ENCODE results near the gene SMAD4.

Gene SMAD4

DNA sequence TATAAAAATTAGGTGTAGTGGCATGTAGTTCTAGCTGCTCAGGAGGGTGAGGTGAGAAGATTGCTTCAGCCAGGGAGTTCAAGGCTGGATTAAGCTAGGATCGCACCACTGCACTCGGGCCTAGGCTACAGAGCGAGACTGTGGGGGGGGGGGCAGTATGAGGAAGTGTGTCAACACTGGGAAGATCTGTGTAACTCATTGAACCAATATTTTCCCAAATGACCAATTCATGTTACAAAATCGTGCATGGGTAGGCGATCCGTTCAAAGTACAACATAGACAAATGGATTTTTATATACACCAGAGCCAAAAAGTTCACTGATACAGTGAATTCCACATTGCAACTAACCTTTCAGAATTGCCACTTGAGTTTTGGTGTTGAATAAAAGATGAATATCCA is 8.1 kb downstream of the SMAD4 start:
- no peak for DNase-seq
- Histone ChIP-seq H3K4me2 (ENCODE audit: low read length) (no peak overlapping the region), H3K36me3 (ENCODE audit: control insufficient read depth, insufficient read depth, low read length) (no peaks in the 10 kb centered on the region), H3K4ac (ENCODE audit: low read depth, low read length) (no peak overlapping the region), H3K79me1 (ENCODE audit: low read length) (peaks cover 12% of the 10 kb centered on the region), H3K4me3 (ENCODE audit: low read length) (no peak overlapping the region), H2BK5ac (ENCODE audit: low read length) (no peak overlapping the region), H3K9ac (ENCODE audit: low read length) (no peak overlapping the region), H2AK5ac (ENCODE audit: low read length) (no peak overlapping the region), H3K56ac (ENCODE audit: low read length) (no peak overlapping the region), H4K5ac (ENCODE audit: low read length) (no peak overlapping the region), H3K4me1 (ENCODE audit: control insufficient read depth, low read depth, low read length) (no peaks in the 10 kb centered on the region), H4K8ac (ENCODE audit: low read depth, low read length) (no peak overlapping the region), H3K27ac (ENCODE audit: low read depth, low read length) (no peak overlapping the region), H2BK120ac (ENCODE audit: low read depth, low read length) (no peak overlapping the region), H3K79me2 (ENCODE audit: control insufficient read depth, insufficient read depth, low read length) (peaks cover 81% of the 10 kb centered on the region), H3K18ac (ENCODE audit: low read length) (no peak overlapping the region), H3K27me3 (ENCODE audit: insufficient read depth, low read length, poor library complexity) (no peaks in the 10 kb centered on the region), H2BK15ac (replicated peaks; ENCODE audit: low read depth) (no peak overlapping the region), H3K23ac (ENCODE audit: low read length) (no peak overlapping the region)
- WGBS (ENCODE audit: extremely low coverage, insufficient coverage, low lambda C conversion rate), result no CpG with 5 or more reads among the region's 6 CpGs

DNA sequence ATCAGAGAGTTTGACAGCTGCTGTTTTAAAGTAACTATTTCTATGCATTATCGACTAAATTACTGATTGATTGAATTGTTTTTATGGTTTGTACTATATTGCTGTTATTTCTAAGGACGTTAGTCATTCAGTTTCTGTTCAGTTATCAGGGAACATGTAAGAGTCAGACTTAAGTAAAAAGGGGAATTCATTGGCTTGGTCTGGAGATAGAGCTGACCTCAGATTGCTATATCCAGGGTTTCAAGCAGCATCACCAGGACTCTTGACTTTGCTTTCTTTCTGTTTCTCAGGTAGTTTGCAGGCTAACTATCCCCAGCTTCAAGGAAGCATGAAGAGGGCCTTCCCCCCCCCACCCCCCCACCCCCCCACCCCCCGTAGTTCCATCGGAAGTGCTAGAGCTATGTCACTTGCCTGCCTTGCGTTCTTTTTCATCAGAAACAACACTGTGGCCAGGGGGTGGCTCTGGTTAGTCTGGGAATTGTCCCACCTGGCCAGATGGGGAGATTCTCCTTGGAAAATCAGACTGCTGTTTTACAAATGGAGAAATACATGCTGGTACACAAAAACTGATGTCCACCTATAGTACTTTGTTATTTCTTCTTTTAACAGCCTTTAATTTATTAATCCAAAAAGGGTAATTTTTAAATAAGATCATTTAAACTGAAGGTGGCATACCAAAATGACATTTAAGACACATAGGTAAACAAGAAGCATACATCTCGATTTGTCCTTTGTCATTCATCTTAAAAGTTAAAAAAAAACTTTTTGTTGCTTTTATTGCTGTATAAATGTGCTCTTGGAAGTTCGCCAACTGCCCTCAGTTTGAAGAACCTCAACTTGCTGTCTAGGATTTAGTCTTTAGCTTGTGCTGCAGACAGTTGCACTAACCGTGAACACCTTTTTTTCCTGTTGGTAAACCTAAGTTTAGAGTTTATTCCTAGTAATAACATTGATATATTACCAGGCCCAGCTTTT is 9.4 kb downstream of the SMAD4 start:
- no peak overlapping the region for H2BK15ac ChIP-seq (replicated peaks; ENCODE audit: low read depth)
- H3K9ac ChIP-seq (ENCODE audit: low read length), result no peak overlapping the region
- H2BK120ac ChIP-seq (ENCODE audit: low read depth, low read length), result no peak overlapping the region
- peaks cover 12% of the 10 kb centered on the region for H3K79me1 ChIP-seq (ENCODE audit: low read length)
- no peak overlapping the region for H3K18ac ChIP-seq (ENCODE audit: low read length)
- H3K4me1 ChIP-seq (ENCODE audit: control insufficient read depth, low read depth, low read length), result no peaks in the 10 kb centered on the region
- H4K5ac ChIP-seq (ENCODE audit: low read length), result no peak overlapping the region
- H4K8ac ChIP-seq (ENCODE audit: low read depth, low read length), result no peak overlapping the region
- H3K79me2 ChIP-seq (ENCODE audit: control insufficient read depth, insufficient read depth, low read length), result peaks cover 80% of the 10 kb centered on the region
- peak; percentile 78 for DNase-seq
- H3K4me2 ChIP-seq (ENCODE audit: low read length), result no peak overlapping the region
- no peak overlapping the region for H3K4me3 ChIP-seq (ENCODE audit: low read length)
- H3K27me3 ChIP-seq (ENCODE audit: insufficient read depth, low read length, poor library complexity), result no peaks in the 10 kb centered on the region
- H3K4ac ChIP-seq (ENCODE audit: low read depth, low read length), result no peak overlapping the region
- no peaks in the 10 kb centered on the region for H3K36me3 ChIP-seq (ENCODE audit: control insufficient read depth, insufficient read depth, low read length)
- H3K27ac ChIP-seq (ENCODE audit: low read depth, low read length), result no peak overlapping the region
- no peak overlapping the region for H3K23ac ChIP-seq (ENCODE audit: low read length)
- WGBS (ENCODE audit: extremely low coverage, insufficient coverage, low lambda C conversion rate), result no CpG with 5 or more reads among the region's 8 CpGs
- no peak overlapping the region for H3K56ac ChIP-seq (ENCODE audit: low read length)
- no peak overlapping the region for H2AK5ac ChIP-seq (ENCODE audit: low read length)
- no peak overlapping the region for H2BK5ac ChIP-seq (ENCODE audit: low read length)

- no CpG with 5 or more reads among the region's 3 CpGs for WGBS (ENCODE audit: extremely low coverage, insufficient coverage, low lambda C conversion rate)
- Histone ChIP-seq H3K4me3 (ENCODE audit: low read length) (no peak overlapping the region), H3K79me1 (ENCODE audit: low read length) (peaks cover 13% of the 10 kb centered on the region), H2BK120ac (ENCODE audit: low read depth, low read length) (no peak overlapping the region), H3K23ac (ENCODE audit: low read length) (no peak overlapping the region), H2AK5ac (ENCODE audit: low read length) (no peak overlapping the region), H3K4me1 (ENCODE audit: control insufficient read depth, low read depth, low read length) (no peaks in the 10 kb centered on the region), H3K27ac (ENCODE audit: low read depth, low read length) (no peak overlapping the region), H3K4me2 (ENCODE audit: low read length) (no peak overlapping the region), H2BK5ac (ENCODE audit: low read length) (no peak overlapping the region), H3K79me2 (ENCODE audit: control insufficient read depth, insufficient read depth, low read length) (peaks cover 76% of the 10 kb centered on the region), H3K36me3 (ENCODE audit: control insufficient read depth, insufficient read depth, low read length) (no peaks in the 10 kb centered on the region), H3K4ac (ENCODE audit: low read depth, low read length) (no peak overlapping the region), H4K5ac (ENCODE audit: low read length) (no peak overlapping the region), H4K8ac (ENCODE audit: low read depth, low read length) (no peak overlapping the region), H2BK15ac (replicated peaks; ENCODE audit: low read depth) (no peak overlapping the region), H3K56ac (ENCODE audit: low read length) (no peak overlapping the region), H3K9ac (ENCODE audit: low read length) (no peak overlapping the region), H3K18ac (ENCODE audit: low read length) (no peak overlapping the region), H3K27me3 (ENCODE audit: insufficient read depth, low read length, poor library complexity) (no peaks in the 10 kb centered on the region)
- no peak for DNase-seq
Observed at GRCh38 chr18:51041677-51042352, 11.8 kb downstream of the SMAD4 start.

DNA sequence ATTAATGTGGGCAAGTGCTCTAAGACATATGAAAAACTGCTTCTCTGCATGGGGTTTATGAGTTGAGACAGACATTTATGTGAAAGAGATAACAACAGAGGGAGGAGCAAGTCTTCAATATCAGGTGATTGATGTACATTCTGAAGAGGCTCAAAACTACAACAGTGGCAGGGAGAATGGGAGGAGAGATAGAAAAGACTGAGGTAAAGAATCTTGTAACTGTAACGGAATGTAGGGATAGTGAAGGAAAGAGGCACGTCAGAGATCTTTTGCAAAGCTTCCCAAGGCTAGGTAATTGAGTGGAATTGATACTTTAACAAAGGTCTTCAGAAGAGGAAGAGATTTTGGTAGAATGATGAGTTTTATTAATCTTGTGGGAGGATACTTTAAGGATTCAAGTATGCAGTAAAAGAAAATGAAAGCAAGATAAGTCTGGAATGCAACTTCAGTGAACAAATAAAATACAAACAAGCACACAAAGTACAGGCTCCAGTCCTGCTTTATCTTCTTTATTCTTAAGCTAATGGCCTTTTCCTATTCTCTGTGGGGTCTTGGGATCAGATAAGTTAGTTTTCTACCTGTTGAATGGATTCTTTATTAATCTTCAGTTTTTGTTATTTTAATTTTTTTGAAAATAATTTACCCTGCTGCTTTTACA is 15.0 kb downstream of the SMAD4 start:
- H3K4me1 ChIP-seq (ENCODE audit: control insufficient read depth, low read depth, low read length), result no peaks in the 10 kb centered on the region
- H2BK15ac ChIP-seq (replicated peaks; ENCODE audit: low read depth), result no peak overlapping the region
- H2BK5ac ChIP-seq (ENCODE audit: low read length), result no peak overlapping the region
- H3K79me1 ChIP-seq (ENCODE audit: low read length), result peaks cover 13% of the 10 kb centered on the region
- no peaks in the 10 kb centered on the region for H3K27me3 ChIP-seq (ENCODE audit: insufficient read depth, low read length, poor library complexity)
- no peak overlapping the region for H3K4ac ChIP-seq (ENCODE audit: low read depth, low read length)
- H3K56ac ChIP-seq (ENCODE audit: low read length), result no peak overlapping the region
- H3K36me3 ChIP-seq (ENCODE audit: control insufficient read depth, insufficient read depth, low read length), result no peaks in the 10 kb centered on the region
- peaks cover 52% of the 10 kb centered on the region for H3K79me2 ChIP-seq (ENCODE audit: control insufficient read depth, insufficient read depth, low read length)
- no peak overlapping the region for H2AK5ac ChIP-seq (ENCODE audit: low read length)
- no peak overlapping the region for H4K5ac ChIP-seq (ENCODE audit: low read length)
- no peak for DNase-seq
- no peak overlapping the region for H3K4me3 ChIP-seq (ENCODE audit: low read length)
- no peak overlapping the region for H3K23ac ChIP-seq (ENCODE audit: low read length)
- H3K18ac ChIP-seq (ENCODE audit: low read length), result no peak overlapping the region
- no peak overlapping the region for H3K27ac ChIP-seq (ENCODE audit: low read depth, low read length)
- no peak overlapping the region for H2BK120ac ChIP-seq (ENCODE audit: low read depth, low read length)
- H4K8ac ChIP-seq (ENCODE audit: low read depth, low read length), result no peak overlapping the region
- no peak overlapping the region for H3K4me2 ChIP-seq (ENCODE audit: low read length)
- no peak overlapping the region for H3K9ac ChIP-seq (ENCODE audit: low read length)
- no CpG with 5 or more reads among the region's 2 CpGs for WGBS (ENCODE audit: extremely low coverage, insufficient coverage, low lambda C conversion rate)

DNA sequence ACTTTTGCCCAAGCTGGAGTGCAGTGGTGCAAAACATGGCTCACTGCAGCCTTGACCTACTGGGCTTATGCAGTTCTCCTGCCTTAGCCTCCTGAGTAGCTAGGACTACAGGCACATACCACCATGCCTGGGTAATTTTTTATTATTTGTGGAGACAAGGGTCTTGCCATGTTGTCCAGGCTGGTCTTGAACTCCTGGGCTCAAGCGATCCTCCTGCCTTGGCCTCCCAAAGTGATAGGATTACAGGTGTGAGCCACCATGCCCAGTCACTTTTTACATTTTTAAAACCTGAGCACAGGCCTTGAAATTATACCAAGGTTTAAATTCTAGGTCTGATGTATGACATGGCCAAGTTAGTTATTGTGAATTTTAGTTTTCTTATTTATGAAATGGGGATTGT is 18.2 kb downstream of the SMAD4 start:
- no peak overlapping the region for H4K8ac ChIP-seq (ENCODE audit: low read depth, low read length)
- no peaks in the 10 kb centered on the region for H3K4me1 ChIP-seq (ENCODE audit: control insufficient read depth, low read depth, low read length)
- H3K27me3 ChIP-seq (ENCODE audit: insufficient read depth, low read length, poor library complexity), result no peaks in the 10 kb centered on the region
- no peak overlapping the region for H3K27ac ChIP-seq (ENCODE audit: low read depth, low read length)
- H3K4me2 ChIP-seq (ENCODE audit: low read length), result no peak overlapping the region
- no peak overlapping the region for H2BK120ac ChIP-seq (ENCODE audit: low read depth, low read length)
- no peak overlapping the region for H3K56ac ChIP-seq (ENCODE audit: low read length)
- H4K5ac ChIP-seq (ENCODE audit: low read length), result no peak overlapping the region
- no peak overlapping the region for H3K18ac ChIP-seq (ENCODE audit: low read length)
- no peak for DNase-seq
- no peak overlapping the region for H2AK5ac ChIP-seq (ENCODE audit: low read length)
- no peak overlapping the region for H3K4me3 ChIP-seq (ENCODE audit: low read length)
- no peak overlapping the region for H2BK15ac ChIP-seq (replicated peaks; ENCODE audit: low read depth)
- H2BK5ac ChIP-seq (ENCODE audit: low read length), result no peak overlapping the region
- no peak overlapping the region for H3K9ac ChIP-seq (ENCODE audit: low read length)
- peaks cover 26% of the 10 kb centered on the region for H3K79me2 ChIP-seq (ENCODE audit: control insufficient read depth, insufficient read depth, low read length)
- no peaks in the 10 kb centered on the region for H3K36me3 ChIP-seq (ENCODE audit: control insufficient read depth, insufficient read depth, low read length)
- H3K4ac ChIP-seq (ENCODE audit: low read depth, low read length), result no peak overlapping the region
- H3K79me1 ChIP-seq (ENCODE audit: low read length), result peaks cover 8% of the 10 kb centered on the region
- no peak overlapping the region for H3K23ac ChIP-seq (ENCODE audit: low read length)
- no CpG with 5 or more reads among the region's 1 CpG for WGBS (ENCODE audit: extremely low coverage, insufficient coverage, low lambda C conversion rate)

Data from mesendoderm (in vitro differentiated cells).